NOMO-1 treated with DMSO at 0.1 percent for 48 hours (cell line): ENCODE measurements around the gene SPATS2L.

Experiments
- DNase-seq: peaks from one replicate; lab custom pipeline; 2025; ENCODE audit not compliant: unreplicated experiment; lab: John Stamatoyannopoulos, UW

SPATS2L gene

GRCh38 chr2:200373973-200374416 is 67.5 kb downstream of the SPATS2L start:
- no peak for DNase-seq

GRCh38 chr2:200376513-200377354 is 70.2 kb downstream of the SPATS2L start:
- no peak for DNase-seq

- DNase-seq = peak; percentile 5
These were observed 71.2 kb downstream of the SPATS2L start for GRCh38 chr2:200377355-200378336.

GRCh38 chr2:200378652-200379290 is 72.3 kb downstream of the SPATS2L start:
- DNase-seq = no peak

GRCh38 chr2:200379481-200380090 is 73.1 kb downstream of the SPATS2L start:
- no peak for DNase-seq

- DNase-seq = no peak
These were observed 73.6 kb downstream of the SPATS2L start for GRCh38 chr2:200380091-200380561.

GRCh38 chr2:200380833-200381542 is 74.5 kb downstream of the SPATS2L start:
- DNase-seq = peak; percentile 34

GRCh38 chr2:200382874-200383273 is 76.4 kb downstream of the SPATS2L start:
- no peak for DNase-seq

- DNase-seq = peak; percentile 78
These were observed 77.1 kb downstream of the SPATS2L start for GRCh38 chr2:200383380-200384110.

- DNase-seq = no peak
These were observed 78.7 kb downstream of the SPATS2L start for GRCh38 chr2:200385063-200385635.

GRCh38 chr2:200393191-200393590 is 86.7 kb downstream of the SPATS2L start:
- no peak for DNase-seq

- no peak for DNase-seq
These were observed 87.6 kb downstream of the SPATS2L start for GRCh38 chr2:200394045-200394444.

GRCh38 chr2:200396781-200397242 is 90.3 kb downstream of the SPATS2L start:
- peak; percentile 4 for DNase-seq

GRCh38 chr2:200397785-200398184 is 91.3 kb downstream of the SPATS2L start:
- DNase-seq = no peak

GRCh38 chr2:200399046-200399445 is 92.6 kb downstream of the SPATS2L start:
- DNase-seq = no peak

- DNase-seq = no peak
These were observed 93.1 kb downstream of the SPATS2L start for GRCh38 chr2:200399636-200400035.

GRCh38 chr2:200403814-200404213 is 97.3 kb downstream of the SPATS2L start:
- peak; percentile 85 for DNase-seq

- no peak for DNase-seq
These were observed 98.1 kb downstream of the SPATS2L start for GRCh38 chr2:200404615-200405014.
